DMS153 treated with DMSO at 0.1 percent for 48 hours (cell line): ENCODE results near the gene SMIM8.

Source experiments
- DNase-seq: peaks from one replicate; lab custom pipeline; 2025; ENCODE audit not compliant: unreplicated experiment; lab: John Stamatoyannopoulos, UW

SMIM8 gene

GRCh38 chr6:87384038-87384437, 61.6 kb downstream of the SMIM8 start:
- no peak for DNase-seq

GRCh38 chr6:87384449-87384848, 62.1 kb downstream of the SMIM8 start:
- DNase-seq = no peak

DNA sequence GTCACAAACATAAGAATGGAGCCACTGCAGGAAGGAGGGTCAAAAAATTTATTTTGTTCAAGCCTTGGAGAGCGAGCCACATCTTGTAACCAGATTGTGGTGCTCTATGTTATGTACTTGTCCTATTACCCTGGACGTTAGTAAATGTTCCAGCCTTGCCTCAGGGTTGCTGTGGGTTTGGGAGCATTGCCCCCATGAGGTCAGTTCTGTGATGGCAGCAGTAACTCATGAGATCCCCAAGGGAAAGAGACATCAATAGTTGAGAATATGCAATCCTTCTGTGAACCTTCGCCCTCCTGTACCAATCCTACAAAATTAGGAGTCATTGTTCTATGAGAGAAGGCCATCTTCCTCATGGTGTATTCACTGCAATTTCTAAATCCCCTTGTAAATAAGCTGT, 68.9 kb downstream of the SMIM8 start:
- DNase-seq = peak; percentile 31
